Measurements from ENCODE around the gene SPATA4.
"Not testable (repeated sequence)": the region's sequence is repeated elsewhere in the genome, so short reads cannot be mapped to it uniquely, and the experiment has no call there.

The SPATA4 gene

DNA sequence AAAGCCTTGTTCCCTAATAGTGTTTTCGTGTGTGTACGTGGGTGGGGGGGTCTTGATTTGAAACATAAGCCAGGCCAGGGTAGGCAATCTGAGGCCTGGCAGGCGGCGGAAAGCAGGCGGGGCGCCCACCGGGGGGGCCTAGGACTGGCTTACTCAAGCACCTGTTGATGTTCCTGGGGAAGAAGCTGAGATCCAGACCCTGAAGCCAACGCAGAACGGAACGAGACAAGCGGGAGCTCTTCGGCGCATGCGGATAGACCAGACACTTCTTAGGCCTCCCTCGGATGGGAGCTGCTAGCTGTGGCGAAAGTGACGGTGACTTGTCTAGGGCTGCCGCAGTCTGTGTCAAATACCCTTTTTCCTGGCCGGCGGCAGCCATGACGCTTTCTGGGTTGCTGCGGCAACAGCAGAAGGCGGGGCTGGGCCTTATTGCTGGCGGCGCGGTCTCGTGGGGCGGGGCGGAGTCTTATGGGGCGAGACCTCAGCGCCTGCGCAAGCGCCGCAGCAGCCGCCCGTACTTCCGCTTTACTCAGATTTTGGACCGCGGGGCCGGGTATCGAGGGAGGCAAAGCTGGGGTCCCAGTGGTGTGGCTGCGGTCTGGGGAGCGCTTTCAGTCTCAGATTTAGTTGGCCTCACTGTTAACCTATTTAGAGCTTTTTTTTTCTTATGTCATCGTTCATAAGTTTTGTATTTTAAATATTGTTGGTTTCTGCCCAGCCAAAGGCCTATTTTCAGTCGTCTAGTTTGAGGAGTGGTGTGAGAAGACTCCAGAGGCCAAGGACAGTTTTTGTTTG is at the start of gene SPATA4:
TSS of gene SPATA4 (minus strand) at position 402 of the 795 bp plus-strand sequence. CDS start at position 379, 23 bp downstream.
- DNase-seq = peak; percentile 76

DNA sequence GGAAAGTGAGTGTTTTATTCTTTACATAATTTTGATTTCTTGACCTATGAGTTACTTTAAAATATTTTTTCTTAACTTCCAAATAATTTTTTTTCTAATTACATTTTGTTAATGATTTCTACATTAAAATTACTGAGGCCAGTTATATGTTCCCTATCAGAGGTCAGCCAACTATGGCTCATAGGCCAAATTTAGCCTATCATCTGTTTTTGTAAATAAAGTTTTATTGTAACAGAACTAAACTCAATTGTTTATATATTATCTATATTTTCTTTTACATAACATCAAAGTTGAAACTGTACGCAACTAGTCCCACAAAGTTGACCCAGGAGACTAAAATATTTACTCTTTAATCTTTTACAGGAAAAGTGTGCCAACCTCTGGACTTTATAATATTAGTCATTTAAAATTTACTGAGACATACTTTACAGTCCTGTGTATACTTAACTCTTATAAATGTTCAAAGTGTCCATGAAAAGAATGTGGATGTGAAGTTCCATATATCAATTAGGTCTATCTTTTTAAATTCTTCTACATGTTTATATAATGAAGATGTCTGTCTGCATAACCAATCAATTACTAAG is 47.5 kb upstream of the SPATA4 start:
- DNase-seq = no peak

DNA sequence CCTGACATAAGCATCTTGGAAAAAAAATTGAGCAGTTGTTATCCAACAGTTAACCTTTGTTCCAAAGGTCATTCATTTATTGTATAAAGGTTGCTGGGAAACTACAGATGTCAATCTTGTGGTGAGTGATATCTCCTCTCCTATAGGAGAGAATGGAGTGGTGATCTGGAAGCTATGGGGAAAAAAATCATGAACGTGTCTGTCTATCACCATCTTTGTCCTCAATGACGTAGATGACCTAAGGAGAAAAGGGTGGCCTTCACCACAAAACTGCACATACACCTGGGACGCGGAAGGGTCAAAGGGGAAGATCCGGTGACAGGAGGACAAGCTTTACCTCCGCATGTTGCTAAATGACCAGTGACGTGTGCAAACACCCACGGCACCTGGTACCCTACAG is 46.3 kb upstream of the SPATA4 start:
- no peak for DNase-seq

DNA sequence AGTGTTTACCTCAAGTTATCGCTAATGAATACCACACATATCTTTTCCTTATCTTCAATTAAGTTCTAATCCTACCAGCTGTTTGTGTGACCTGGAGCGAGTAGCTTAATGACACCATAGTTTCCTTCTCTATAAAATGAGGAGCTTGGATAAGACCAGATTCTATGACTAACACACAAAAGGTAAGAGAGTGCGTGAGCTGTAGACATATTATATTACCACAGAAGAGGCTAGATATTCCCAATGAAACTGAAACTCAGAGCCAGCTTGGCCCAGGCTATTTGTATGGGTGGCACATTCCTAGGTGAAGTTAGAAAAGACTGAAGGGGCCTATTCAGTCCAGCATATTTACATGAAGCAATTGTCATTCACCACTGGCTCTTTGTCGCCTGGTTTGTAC is 43.4 kb upstream of the SPATA4 start:
- no peak for DNase-seq

GRCh38 chr4:176238157-176238610 is 42.8 kb upstream of the SPATA4 start:
- no peak for DNase-seq

GRCh38 chr4:176236946-176237345 is 41.6 kb upstream of the SPATA4 start:
- no peak for DNase-seq

DNA sequence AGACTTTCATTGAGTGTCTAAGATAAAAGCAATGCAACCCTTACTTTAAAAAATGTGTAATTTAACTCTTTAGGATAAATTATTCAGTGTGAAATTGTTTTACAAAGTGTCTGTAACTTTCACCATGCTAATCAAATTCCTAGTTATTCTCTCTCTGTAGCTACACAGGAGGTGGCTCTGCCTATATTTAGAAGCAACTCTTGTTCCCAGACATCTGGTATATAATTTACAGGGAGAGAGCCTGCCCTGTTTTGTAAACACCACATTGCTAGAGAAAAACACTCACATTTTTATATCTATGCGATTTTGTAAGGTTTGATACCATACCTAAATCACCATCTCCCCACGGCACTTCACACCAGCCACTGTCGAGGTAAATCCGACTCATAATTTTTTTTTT is 35.5 kb upstream of the SPATA4 start:
- no peak for DNase-seq

GRCh38 chr4:176229645-176230044 is 34.3 kb upstream of the SPATA4 start:
- no peak for DNase-seq

DNA sequence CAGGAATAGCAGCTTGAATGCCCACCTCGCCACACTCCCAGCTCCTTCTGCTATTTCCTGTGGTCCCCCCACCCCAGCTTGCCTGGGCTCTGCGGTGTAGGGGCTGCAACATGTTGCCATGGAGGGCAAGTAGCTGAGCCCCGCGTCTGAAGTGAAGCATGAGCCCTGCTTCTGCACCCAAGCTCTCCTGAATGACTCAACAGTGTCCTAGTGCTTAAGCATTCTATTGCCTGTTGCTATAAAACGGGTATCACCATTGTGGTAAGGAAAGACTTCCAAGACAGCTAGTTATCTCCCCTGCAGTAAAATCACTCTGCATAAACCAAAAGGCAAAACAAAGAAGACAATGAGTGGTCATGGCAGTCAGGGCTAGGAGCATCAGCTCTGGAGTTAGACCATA is 31.4 kb upstream of the SPATA4 start:
- DNase-seq = no peak

- no peak for DNase-seq
Observed at GRCh38 chr4:176223561-176223960, 28.2 kb upstream of the SPATA4 start.

- DNase-seq = no peak
Observed at GRCh38 chr4:176222149-176222548, 26.8 kb upstream of the SPATA4 start.

DNA sequence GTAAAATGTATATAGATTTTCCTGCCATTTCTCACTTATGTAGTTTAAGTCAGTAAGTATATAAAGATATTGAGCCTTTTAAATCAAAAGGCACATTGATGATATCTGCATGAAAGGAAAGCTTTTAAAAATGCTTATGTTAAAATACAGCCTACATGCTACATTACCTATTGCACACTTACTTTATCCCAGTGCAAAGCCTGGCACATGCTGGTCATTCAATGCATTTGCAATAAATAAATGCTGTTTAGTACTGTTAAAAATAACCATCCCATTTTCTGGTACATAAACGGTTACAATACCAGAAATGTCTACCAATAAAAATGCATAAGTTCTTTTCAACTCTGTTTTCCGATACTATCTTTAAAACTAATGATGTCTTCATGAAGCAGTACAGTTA is 22.1 kb upstream of the SPATA4 start:
- DNase-seq = no peak

DNA sequence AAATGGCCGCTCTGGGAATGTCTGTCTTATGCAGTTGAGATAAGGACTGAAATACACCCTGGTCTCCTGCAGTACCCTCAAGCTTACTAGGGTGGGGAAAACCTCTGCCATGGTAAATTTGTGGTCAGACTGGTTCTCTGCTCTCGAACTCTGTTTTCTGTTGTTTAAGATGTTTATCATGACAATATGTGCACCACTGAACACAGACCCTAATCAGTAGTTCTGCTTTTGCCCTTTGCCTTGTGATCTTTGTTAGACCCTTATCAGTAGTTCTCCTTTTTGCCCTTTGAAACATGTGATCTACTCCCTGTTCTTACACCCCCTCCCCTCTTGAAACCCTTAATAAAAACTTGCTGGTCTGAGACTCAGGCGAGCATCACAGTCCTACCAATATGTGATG is 17.0 kb upstream of the SPATA4 start:
- not testable (repeated sequence) for DNase-seq

DNA sequence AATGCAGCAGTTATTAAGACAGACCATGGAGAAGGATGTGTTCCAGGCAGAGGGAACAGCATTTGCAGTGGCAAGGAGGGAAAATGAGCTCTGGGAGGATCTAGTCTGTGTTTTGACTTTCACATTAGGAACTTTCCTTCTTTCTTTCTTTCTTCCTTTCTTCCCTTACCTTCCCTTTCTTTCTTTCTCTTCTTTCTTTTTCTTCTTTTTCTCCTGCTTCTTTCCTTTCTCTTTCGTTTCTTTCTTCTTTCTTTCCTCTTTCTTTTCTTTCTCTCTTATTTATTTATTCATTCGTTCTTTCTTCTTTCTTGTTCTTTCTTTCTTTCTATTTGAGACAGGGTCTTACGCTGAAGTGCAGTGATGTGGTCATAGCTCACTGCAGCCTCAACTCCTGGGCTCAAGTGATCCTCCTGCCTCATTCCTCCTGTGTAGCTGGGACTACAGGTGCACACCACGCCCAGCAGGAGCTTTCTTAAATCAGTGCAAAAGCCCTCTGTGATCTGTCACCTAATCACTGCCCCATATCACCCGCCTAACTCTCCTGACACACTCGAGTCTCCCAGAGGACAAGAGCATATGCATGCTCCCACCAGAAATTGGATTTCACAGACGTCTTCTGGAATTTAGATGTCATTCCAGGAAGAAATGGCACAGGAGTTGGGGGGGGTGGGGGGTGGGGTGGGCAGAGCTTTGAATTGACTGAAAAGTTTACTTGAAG is 15.4 kb upstream of the SPATA4 start:
- DNase-seq = no peak

GRCh38 chr4:176210101-176210500 is 14.7 kb upstream of the SPATA4 start:
- no peak for DNase-seq

- no peak for DNase-seq
Observed at GRCh38 chr4:176209535-176209934, 14.2 kb upstream of the SPATA4 start.

- DNase-seq = no peak
Observed at GRCh38 chr4:176207839-176208238, 12.5 kb upstream of the SPATA4 start.

DNA sequence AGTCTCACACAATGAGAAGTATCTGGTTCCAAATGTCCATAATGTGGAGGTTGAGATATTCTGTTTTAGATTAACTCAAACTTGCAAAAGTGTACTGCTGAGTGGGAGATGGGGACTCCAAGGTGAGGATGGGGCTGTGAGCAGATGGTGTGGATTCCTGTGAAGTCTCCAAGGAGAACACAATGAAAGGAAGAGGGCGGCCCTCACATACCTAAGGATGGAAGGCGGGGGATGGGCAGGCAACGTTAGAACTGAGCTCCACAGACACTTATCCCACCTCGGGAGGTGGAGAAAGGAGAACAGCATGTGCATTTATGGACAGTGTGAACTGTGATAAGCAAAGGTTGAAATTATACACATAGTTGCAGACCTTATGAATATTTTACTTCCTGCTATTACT is 9.9 kb upstream of the SPATA4 start:
- DNase-seq = no peak

DNA sequence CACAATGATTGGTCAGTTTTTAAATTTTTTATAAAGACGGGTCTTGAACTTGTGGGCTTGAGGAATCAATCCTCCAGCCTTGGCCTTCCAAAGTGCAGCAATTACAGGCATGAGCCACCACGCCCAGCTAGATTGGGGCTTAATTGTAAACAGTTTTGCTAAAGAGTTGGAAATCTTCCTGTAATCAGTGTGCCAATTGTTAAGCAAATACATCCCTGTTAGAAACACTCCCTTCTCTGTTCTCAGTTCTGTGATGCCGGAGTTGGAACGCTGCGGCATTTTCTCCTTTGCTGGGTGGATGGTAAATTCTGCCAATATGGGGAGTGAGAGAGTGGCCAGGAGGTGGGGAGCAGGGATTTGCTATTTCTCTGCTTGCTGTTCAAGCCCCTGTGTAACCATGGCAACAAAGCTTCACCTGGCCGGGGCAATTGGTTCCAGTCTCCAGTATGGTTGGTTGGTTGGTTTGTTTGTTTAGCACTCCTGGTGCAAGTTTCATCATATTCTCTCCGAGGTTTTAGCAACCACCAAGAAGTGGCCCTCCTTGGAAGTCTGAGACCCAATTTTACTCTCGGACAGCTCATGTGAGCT is 3.0 kb upstream of the SPATA4 start:
- no peak for DNase-seq

DNA sequence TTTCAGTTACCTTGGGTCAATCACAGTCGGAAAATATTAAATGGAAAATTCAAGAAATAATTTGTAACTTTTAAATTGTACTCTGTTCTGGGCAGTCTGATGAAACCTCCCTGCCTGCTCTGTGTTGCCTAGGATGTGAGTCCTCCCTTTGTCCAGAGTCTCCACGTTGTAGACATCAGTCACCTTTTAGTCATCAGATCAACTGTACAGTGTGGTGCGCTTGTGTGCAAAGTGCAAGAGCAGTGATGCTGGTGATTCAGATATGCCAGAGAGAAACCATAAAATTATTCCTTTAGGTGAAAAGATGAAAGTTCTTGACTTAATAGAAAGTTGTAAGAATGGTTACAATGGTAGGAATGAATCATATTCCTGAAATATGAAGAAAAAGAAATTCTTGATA is 1.4 kb downstream of the SPATA4 start:
- DNase-seq = no peak

DNA sequence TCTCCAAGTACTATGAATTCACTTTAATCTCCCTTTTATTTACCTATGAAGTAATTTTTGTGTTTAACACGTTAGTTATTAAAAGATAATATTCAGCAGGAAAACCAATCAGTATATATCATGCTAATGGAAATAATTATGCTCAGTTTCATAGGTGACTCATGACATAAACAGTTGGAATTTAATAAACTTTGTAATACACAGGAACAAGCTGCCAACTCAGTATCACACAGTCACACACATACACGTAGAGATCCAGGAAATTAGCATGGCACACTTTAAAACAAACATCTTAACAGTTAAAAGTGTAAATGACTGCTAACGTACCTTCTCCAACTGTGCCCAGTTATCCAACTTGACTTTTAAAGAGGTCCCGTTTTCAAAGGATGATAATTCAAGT is 2.3 kb downstream of the SPATA4 start:
- DNase-seq = no peak

- no peak for DNase-seq
Observed at GRCh38 chr4:176191974-176192373, 3.4 kb downstream of the SPATA4 start.
